Mesendoderm (in vitro differentiated cells): ENCODE measurements around the gene CYTH1.

ENCODE experiments used
- DNase-seq: peaks from one replicate; pipeline ENCODE4 v3.0.0; 2013
- H2AK5ac ChIP-seq: 2 replicates; pipeline ENCODE4 v1.6.1; 2013; ENCODE audit warnings: low read length, inconsistent platforms
- H2BK120ac ChIP-seq: 2 replicates; pipeline ENCODE4 v1.6.1; 2013; ENCODE audit warnings: low read depth, mild to moderate bottlenecking, low read length, moderate library complexity, mixed read lengths
- H2BK15ac ChIP-seq: replicated peaks from 2 replicates; pipeline ENCODE4 v1.6.1; 2013; ENCODE audit warnings: low read depth, mild to moderate bottlenecking, moderate library complexity
- H2BK5ac ChIP-seq: 2 replicates; pipeline ENCODE4 v1.6.1; 2013; ENCODE audit warnings: low read length, inconsistent platforms
- H3K18ac ChIP-seq: 2 replicates; pipeline ENCODE4 v1.6.1; 2013; ENCODE audit warnings: mild to moderate bottlenecking, low read length, mixed read lengths
- H3K23ac ChIP-seq: one replicate; pipeline ENCODE4 v1.6.1; 2013; ENCODE audit warnings: low read length
- H3K27ac ChIP-seq: 2 replicates; pipeline ENCODE4 v1.5.1; 2013; ENCODE audit warnings: low read depth, mild to moderate bottlenecking, inconsistent platforms, low read length, moderate library complexity
- H3K27me3 ChIP-seq: 2 replicates; pipeline ENCODE4 v1.6.1; 2013; ENCODE audit warnings: low read length, control low read depth, mild to moderate bottlenecking, inconsistent platforms; ENCODE audit not compliant: insufficient read depth, poor library complexity
- H3K36me3 ChIP-seq: 2 replicates; pipeline ENCODE4 v1.6.1; 2013; ENCODE audit warnings: low read length, inconsistent platforms; ENCODE audit not compliant: control insufficient read depth, insufficient read depth
- H3K4ac ChIP-seq: one replicate; pipeline ENCODE4 v1.6.1; 2013; ENCODE audit warnings: low read depth, mild to moderate bottlenecking, low read length, moderate library complexity
- H3K4me1 ChIP-seq: 2 replicates; pipeline ENCODE4 v1.6.1; 2013; ENCODE audit warnings: low read depth, low read length, inconsistent platforms; ENCODE audit not compliant: control insufficient read depth
- H3K4me2 ChIP-seq: 2 replicates; pipeline ENCODE4 v1.6.1; 2013; ENCODE audit warnings: low read length
- H3K4me3 ChIP-seq: 2 replicates; pipeline ENCODE4 v1.5.1; 2013; ENCODE audit warnings: mild to moderate bottlenecking, low read length
- H3K56ac ChIP-seq: one replicate; pipeline ENCODE4 v1.6.1; 2013; ENCODE audit warnings: low read length
- H3K79me1 ChIP-seq: 2 replicates; pipeline ENCODE4 v1.6.1; 2013; ENCODE audit warnings: low read length, inconsistent platforms
- H3K79me2 ChIP-seq: 2 replicates; pipeline ENCODE4 v1.6.1; 2013; ENCODE audit warnings: mild to moderate bottlenecking, low read length; ENCODE audit not compliant: control insufficient read depth, insufficient read depth
- H3K9ac ChIP-seq: 2 replicates; pipeline ENCODE4 v1.6.1; 2013; ENCODE audit warnings: low read length, inconsistent platforms
- H4K5ac ChIP-seq: one replicate; pipeline ENCODE4 v1.6.1; 2013; ENCODE audit warnings: low read length
- H4K8ac ChIP-seq: one replicate; pipeline ENCODE4 v1.6.1; 2013; ENCODE audit warnings: low read depth, mild to moderate bottlenecking, control low read depth, low read length, moderate library complexity
- WGBS: extraction: QIAGEN DNeasy Blood & Tissue Kit; methylation state at CpG from one replicate; pipeline ENCODE4 v1.1.7; 2013; ENCODE audit warnings: low lambda C conversion rate, missing lambda C conversion rate; ENCODE audit not compliant: insufficient coverage; ENCODE audit errors: extremely low coverage; 5-methylcytosine and 5-hydroxymethylcytosine counted together

The CYTH1 gene

GRCh38 chr17:78658281-78658785 is 123.7 kb downstream of the CYTH1 start:
- Histone ChIP-seq H3K9ac (no peak overlapping the region), H3K23ac (no peak overlapping the region), H3K18ac (no peak overlapping the region), H3K4me2 (no peak overlapping the region), H3K79me1 (no peaks in the 10 kb centered on the region), H2BK120ac (no peak overlapping the region), H3K27me3 (no peaks in the 10 kb centered on the region), H3K36me3 (no peaks in the 10 kb centered on the region), H3K4ac (no peak overlapping the region), H4K8ac (no peak overlapping the region), H3K27ac (no peak overlapping the region), H3K56ac (no peak overlapping the region), H3K79me2 (no peaks in the 10 kb centered on the region), H2BK5ac (no peak overlapping the region), H4K5ac (no peak overlapping the region), H2AK5ac (no peak overlapping the region), H3K4me3 (no peak overlapping the region), H3K4me1 (no peaks in the 10 kb centered on the region), H2BK15ac (no peak overlapping the region)
- no CpG with 5 or more reads among the region's 18 CpGs for WGBS
- DNase-seq: no peak

GRCh38 chr17:78655251-78655940 is 126.7 kb downstream of the CYTH1 start:
- H2BK120ac ChIP-seq: no peak overlapping the region
- no peak overlapping the region for H3K18ac ChIP-seq
- no peak overlapping the region for H3K27ac ChIP-seq
- H4K8ac ChIP-seq: no peak overlapping the region
- no peak overlapping the region for H3K4ac ChIP-seq
- H3K79me2 ChIP-seq: no peaks in the 10 kb centered on the region
- no peaks in the 10 kb centered on the region for H3K4me1 ChIP-seq
- no peak overlapping the region for H2BK5ac ChIP-seq
- H3K9ac ChIP-seq: no peak overlapping the region
- H2AK5ac ChIP-seq: no peak overlapping the region
- H3K27me3 ChIP-seq: no peaks in the 10 kb centered on the region
- H3K4me3 ChIP-seq: no peak overlapping the region
- no peak overlapping the region for H4K5ac ChIP-seq
- no peak for DNase-seq
- no peaks in the 10 kb centered on the region for H3K79me1 ChIP-seq
- no peaks in the 10 kb centered on the region for H3K36me3 ChIP-seq
- no peak overlapping the region for H3K4me2 ChIP-seq
- H2BK15ac ChIP-seq: no peak overlapping the region
- H3K56ac ChIP-seq: no peak overlapping the region
- no CpG with 5 or more reads among the region's 9 CpGs for WGBS
- no peak overlapping the region for H3K23ac ChIP-seq

GRCh38 chr17:78654325-78654724 is 127.7 kb downstream of the CYTH1 start:
- Histone ChIP-seq H3K4me3 (no peak overlapping the region), H3K4me2 (no peak overlapping the region), H2BK5ac (no peak overlapping the region), H3K4ac (no peak overlapping the region), H3K27ac (no peak overlapping the region), H3K79me2 (no peaks in the 10 kb centered on the region), H3K79me1 (no peaks in the 10 kb centered on the region), H3K23ac (no peak overlapping the region), H2BK15ac (no peak overlapping the region), H3K18ac (no peak overlapping the region), H2AK5ac (no peak overlapping the region), H3K4me1 (no peaks in the 10 kb centered on the region), H3K36me3 (no peaks in the 10 kb centered on the region), H2BK120ac (no peak overlapping the region), H3K27me3 (no peaks in the 10 kb centered on the region), H3K9ac (no peak overlapping the region), H4K5ac (no peak overlapping the region), H3K56ac (no peak overlapping the region), H4K8ac (no peak overlapping the region)
- WGBS: no CpG with 5 or more reads among the region's 2 CpGs
- no peak for DNase-seq

GRCh38 chr17:78653382-78653781 is 128.7 kb downstream of the CYTH1 start:
- Histone ChIP-seq H3K4me3 (no peak overlapping the region), H3K4me2 (no peak overlapping the region), H3K4me1 (no peaks in the 10 kb centered on the region), H3K36me3 (no peaks in the 10 kb centered on the region), H3K79me2 (no peaks in the 10 kb centered on the region), H3K79me1 (no peaks in the 10 kb centered on the region), H4K8ac (no peak overlapping the region), H3K23ac (no peak overlapping the region), H3K9ac (no peak overlapping the region), H3K4ac (no peak overlapping the region), H2AK5ac (no peak overlapping the region), H3K27ac (no peak overlapping the region), H2BK15ac (no peak overlapping the region), H2BK5ac (no peak overlapping the region), H3K27me3 (no peaks in the 10 kb centered on the region), H2BK120ac (no peak overlapping the region), H3K18ac (no peak overlapping the region), H4K5ac (no peak overlapping the region), H3K56ac (no peak overlapping the region)
- WGBS: no CpG with 5 or more reads among the region's 5 CpGs
- no peak for DNase-seq

GRCh38 chr17:78652913-78653312 is 129.2 kb downstream of the CYTH1 start:
- no peak overlapping the region for H2AK5ac ChIP-seq
- no peak overlapping the region for H4K5ac ChIP-seq
- H2BK120ac ChIP-seq: no peak overlapping the region
- H2BK5ac ChIP-seq: no peak overlapping the region
- no peak overlapping the region for H3K56ac ChIP-seq
- no peak overlapping the region for H3K23ac ChIP-seq
- H3K4me2 ChIP-seq: no peak overlapping the region
- no peaks in the 10 kb centered on the region for H3K79me2 ChIP-seq
- DNase-seq: no peak
- no peak overlapping the region for H4K8ac ChIP-seq
- no peak overlapping the region for H3K18ac ChIP-seq
- no peak overlapping the region for H3K4me3 ChIP-seq
- H3K4ac ChIP-seq: no peak overlapping the region
- no peaks in the 10 kb centered on the region for H3K36me3 ChIP-seq
- H2BK15ac ChIP-seq: no peak overlapping the region
- no CpG with 5 or more reads among the region's 11 CpGs for whole genome bisulfite sequencing
- H3K27me3 ChIP-seq: no peaks in the 10 kb centered on the region
- H3K79me1 ChIP-seq: no peaks in the 10 kb centered on the region
- H3K27ac ChIP-seq: no peak overlapping the region
- H3K9ac ChIP-seq: no peak overlapping the region
- H3K4me1 ChIP-seq: no peaks in the 10 kb centered on the region

- no CpG with 5 or more reads among the region's 1 CpG for WGBS
Observed at GRCh38 chr17:78652024-78652423, 130.0 kb downstream of the CYTH1 start.

More at GRCh38 chr17:78652024-78652423, 130.0 kb downstream of the CYTH1 start:
- Histone ChIP-seq H2AK5ac (no peak overlapping the region), H2BK5ac (no peak overlapping the region), H2BK15ac (no peak overlapping the region), H3K4ac (no peak overlapping the region), H3K4me2 (no peak overlapping the region), H2BK120ac (no peak overlapping the region), H3K27me3 (no peaks in the 10 kb centered on the region), H3K36me3 (no peaks in the 10 kb centered on the region), H3K79me1 (no peaks in the 10 kb centered on the region), H4K8ac (no peak overlapping the region), H3K23ac (no peak overlapping the region), H3K4me1 (no peaks in the 10 kb centered on the region), H3K27ac (no peak overlapping the region), H3K56ac (no peak overlapping the region), H3K18ac (no peak overlapping the region), H3K4me3 (no peak overlapping the region), H3K9ac (no peak overlapping the region), H3K79me2 (no peaks in the 10 kb centered on the region), H4K5ac (no peak overlapping the region)
- DNase-seq: no peak
